K562 (cell line): Measurements from ENCODE around the gene DDX20. TPM values are rescaled to one million over a fixed set of nuclear protein-coding genes. Genes with fewer than 3 reads are reported as not detected.

Source experiments
- CC2D1A ChIP-seq: fragments of 450-650 bp; IDR thresholded peaks from 2 replicates; pipeline ENCODE4 v1.6.1; 2017; ENCODE audit warnings: mild to moderate bottlenecking
- ELF4 ChIP-seq: fragments of 450-650 bp; formaldehyde crosslinking; IDR thresholded peaks from 2 replicates; pipeline ENCODE4 v1.4.0; 2022; ENCODE audit warnings: missing genetic modification characterization
- KAT7 ChIP-seq: sonication (generic); formaldehyde crosslinking; IDR thresholded peaks from 2 replicates; pipeline ENCODE4 v1.8.0; 2022; ENCODE audit warnings: missing genetic modification reagents, mild to moderate bottlenecking, borderline replicate concordance
- MAFF ChIP-seq: IDR thresholded peaks from 2 replicates; pipeline ENCODE4 v1.6.1; 2012; ENCODE audit warnings: low read length, improper control_type of control experiment
- MEF2D ChIP-seq: conservative IDR thresholded peaks from 2 replicates; pipeline ENCODE4 v1.6.1; 2016; ENCODE audit warnings: low read depth, missing genetic modification characterization, missing compliant biosample characterization
- NFIC ChIP-seq: fragments of 450-650 bp; IDR thresholded peaks from 2 replicates; pipeline ENCODE4 v1.6.1; 2017; ENCODE audit warnings: mild to moderate bottlenecking, inconsistent platforms
- NFRKB ChIP-seq: fragments of 450-650 bp; IDR thresholded peaks from 2 replicates; pipeline ENCODE4 v1.6.1; 2016; ENCODE audit warnings: low read depth
- RFX5 ChIP-seq: IDR thresholded peaks from 2 replicates; pipeline ENCODE4 v1.6.1; 2011; ENCODE audit warnings: low read depth, mild to moderate bottlenecking, improper control_type of control experiment, low read length
- RNF219 ChIP-seq: fragments of 250-450 bp; sonication (Bioruptor Pico); IDR thresholded peaks from 2 replicates; pipeline ENCODE4 v1.5.0; 2022; ENCODE audit warnings: mild to moderate bottlenecking
- SMAD1 ChIP-seq: fragments of 150-350 bp; IDR thresholded peaks from 2 replicates; pipeline ENCODE4 v1.6.1; 2014; ENCODE audit warnings: low read length, low read depth; ENCODE audit not compliant: partially characterized antibody
- TAF9B ChIP-seq: fragments of 450-650 bp; IDR thresholded peaks from 2 replicates; pipeline ENCODE4 v1.6.1; 2018; ENCODE audit warnings: mild to moderate bottlenecking; ENCODE audit not compliant: partially characterized antibody
- TBL1XR1 ChIP-seq, 2 experiments: IDR thresholded peaks; 2 replicates each; pipeline ENCODE4 v1.6.1; 2012; ENCODE audit warnings: improper control_type of control experiment in 2 of 2, low read length in 2 of 2, mild to moderate bottlenecking in 1 of 2
- TCFL5 ChIP-seq: fragments of 250-450 bp; sonication (Bioruptor Pico); conservative IDR thresholded peaks from 2 replicates; pipeline ENCODE4 v1.6.1; 2021; ENCODE audit warnings: mild to moderate bottlenecking, moderate library complexity, matching md5 sums
- ZNF232 ChIP-seq: sonication (generic); formaldehyde crosslinking; IDR thresholded peaks from 2 replicates; pipeline ENCODE4 v1.8.0; 2022; ENCODE audit warnings: mild to moderate bottlenecking, missing genetic modification reagents
- ZNF311 ChIP-seq: fragments of 250-450 bp; sonication (Bioruptor Pico); IDR thresholded peaks from 2 replicates; pipeline ENCODE4 v1.4.0; 2020; ENCODE audit warnings: mild to moderate bottlenecking, moderate library complexity
- ZNF551 ChIP-seq: fragments of 250-450 bp; sonication (Bioruptor Pico); IDR thresholded peaks from 2 replicates; pipeline ENCODE4 v1.5.0; 2021; ENCODE audit warnings: mild to moderate bottlenecking, moderate library complexity
- ZSCAN32 ChIP-seq: fragments of 450-650 bp; formaldehyde crosslinking; IDR thresholded peaks from 2 replicates; pipeline ENCODE4 v1.4.0; 2020; ENCODE audit warnings: mild to moderate bottlenecking, moderate library complexity
- polyA plus RNA-seq, 8 experiments: library from polyadenylated mRNA; depleted of rRNA in 4 of 8; stranded (reverse) in 5 of 8; unstranded in 3 of 8; fragments of >200 nt; fragmentation: Nextera tagmentation in 2 of 8; fragmentation: Illumina TruSeq in 1 of 8; extraction: Ambion mirVana in 2 of 8; extraction: Trizol in 1 of 8; gene quantifications; 2 replicates each; pipeline versions ENCODE4 v1.2.1 to v1.2.3, GENCODE V29; 2011 to 2014; ENCODE audit warnings: inconsistent platforms in 1 of 8, missing spikeins in 1 of 8
- total RNA-seq, 7 experiments: library from RNA; depleted of rRNA in 6 of 7; stranded (reverse); fragments of >200 nt in 6 of 7; fragmentation: Illumina TruSeq in 2 of 7; extraction: Trizol in 2 of 7; gene quantifications; 2 replicates each; pipeline versions ENCODE4 v1.2.1 to v1.2.3, GENCODE V29; 2011 to 2021; ENCODE audit warnings: low replicate concordance in 1 of 7
- TF ChIP-seq, protein P1 (sequence below): sonication (generic); formaldehyde crosslinking; IDR thresholded peaks from 2 replicates; pipeline ENCODE4 v1.8.1; 2023; ENCODE audit warnings: mild to moderate bottlenecking, missing genetic modification reagents, moderate library complexity
- TF ChIP-seq, protein P2 (sequence below): fragments of 250-450 bp; sonication (Bioruptor Pico); IDR thresholded peaks from 2 replicates; pipeline ENCODE4 v1.8.0; 2022; ENCODE audit warnings: moderate library complexity, mild to moderate bottlenecking, inconsistent platforms
- TF ChIP-seq, protein P3 (sequence below): sonication (generic); formaldehyde crosslinking; IDR thresholded peaks from 2 replicates; pipeline ENCODE4 v1.8.0; 2022; ENCODE audit warnings: missing genetic modification reagents, mild to moderate bottlenecking, moderate library complexity, borderline replicate concordance
- TF ChIP-seq, protein P4 (sequence below): fragments of 250-450 bp; sonication (Bioruptor Pico); IDR thresholded peaks from 2 replicates; pipeline ENCODE4 v1.4.0; 2020; ENCODE audit warnings: borderline replicate concordance

Gene DDX20
- total and polyA plus RNA-seq, 9 of the 15 experiments (the other 6 are each of a cell fraction or from before 2014, with no cell fraction given), result 8.3 to 33.4 (median 24.5) TPM

DNA sequence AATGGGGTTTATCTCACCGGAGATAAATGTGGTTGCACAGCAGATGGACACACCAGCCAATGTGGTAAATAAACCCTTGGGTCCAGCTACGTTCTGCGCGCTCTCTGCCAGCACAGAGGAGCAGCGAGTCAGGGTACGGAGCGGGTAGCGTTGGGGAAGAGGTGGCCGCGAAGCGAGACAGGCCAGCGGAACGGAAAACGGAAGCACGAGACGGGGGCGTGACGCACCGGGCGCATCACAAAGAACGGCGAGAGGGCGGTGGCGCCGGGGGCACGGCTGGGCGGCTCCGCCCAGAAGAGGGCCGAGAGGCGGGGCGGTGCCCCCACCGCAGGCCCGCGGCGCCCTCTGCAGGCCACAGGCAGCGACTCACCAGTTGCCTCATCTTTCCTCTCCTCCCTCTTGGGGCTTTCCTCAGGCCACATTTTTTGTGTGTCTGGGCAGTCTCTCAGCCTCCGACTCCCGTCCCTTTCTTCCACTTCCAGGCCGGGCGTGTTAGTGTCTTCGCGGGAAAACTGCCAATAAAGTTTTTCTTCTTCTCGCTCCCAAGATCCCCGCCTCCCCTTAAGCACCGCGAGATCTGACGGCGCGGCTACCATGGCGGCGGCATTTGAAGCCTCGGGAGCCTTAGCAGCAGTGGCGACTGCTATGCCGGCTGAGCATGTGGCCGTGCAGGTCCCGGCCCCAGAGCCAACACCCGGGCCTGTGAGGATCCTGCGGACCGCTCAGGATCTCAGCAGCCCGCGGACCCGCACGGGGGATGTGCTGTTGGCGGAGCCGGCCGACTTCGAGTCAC, at the start of gene DDX20 (continued):
- TF ChIP-seq, protein P1, sequence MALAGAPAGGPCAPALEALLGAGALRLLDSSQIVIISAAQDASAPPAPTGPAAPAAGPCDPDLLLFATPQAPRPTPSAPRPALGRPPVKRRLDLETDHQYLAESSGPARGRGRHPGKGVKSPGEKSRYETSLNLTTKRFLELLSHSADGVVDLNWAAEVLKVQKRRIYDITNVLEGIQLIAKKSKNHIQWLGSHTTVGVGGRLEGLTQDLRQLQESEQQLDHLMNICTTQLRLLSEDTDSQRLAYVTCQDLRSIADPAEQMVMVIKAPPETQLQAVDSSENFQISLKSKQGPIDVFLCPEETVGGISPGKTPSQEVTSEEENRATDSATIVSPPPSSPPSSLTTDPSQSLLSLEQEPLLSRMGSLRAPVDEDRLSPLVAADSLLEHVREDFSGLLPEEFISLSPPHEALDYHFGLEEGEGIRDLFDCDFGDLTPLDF (CRISPR knock-in tag), result peak; percentile 87
- TF ChIP-seq ELF4 (CRISPR knock-in tag) (no peak), KAT7 (CRISPR knock-in tag) (peak; percentile 99), ZSCAN32 (CRISPR knock-in tag) (0 out of 2 replicates have a peak, but pooled peaks have one; percentile 38), ZNF232 (CRISPR knock-in tag) (no peak), TCFL5 (no peak), ZNF311 (CRISPR knock-in tag) (no peak), NFRKB (peak; percentile 94), SMAD1 (peak; percentile 34), RFX5 (no peak; the same call in 1 of the 2 replicates), ZNF551 (CRISPR knock-in tag) (no peak), RNF219 (CRISPR knock-in tag) (no peak), NFIC (peak; percentile 59; the same call in 1 of the 2 replicates), MEF2D (tag) (peak; percentile 49), TBL1XR1 (IDR thresholded peaks at IDR 0.05; ENCODE audit: low read length in 2 of 2) (peak; percentile 57 to 60), MAFF (no peak), CC2D1A (peak; percentile 59; the same call in 1 of the 2 replicates), TAF9B (peak; percentile 93)
- TF ChIP-seq, protein P2, sequence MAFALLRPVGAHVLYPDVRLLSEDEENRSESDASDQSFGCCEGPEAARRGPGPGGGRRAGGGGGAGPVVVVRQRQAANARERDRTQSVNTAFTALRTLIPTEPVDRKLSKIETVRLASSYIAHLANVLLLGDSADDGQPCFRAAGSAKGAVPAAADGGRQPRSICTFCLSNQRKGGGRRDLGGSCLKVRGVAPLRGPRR, result no peak
- TF ChIP-seq, protein P3, sequence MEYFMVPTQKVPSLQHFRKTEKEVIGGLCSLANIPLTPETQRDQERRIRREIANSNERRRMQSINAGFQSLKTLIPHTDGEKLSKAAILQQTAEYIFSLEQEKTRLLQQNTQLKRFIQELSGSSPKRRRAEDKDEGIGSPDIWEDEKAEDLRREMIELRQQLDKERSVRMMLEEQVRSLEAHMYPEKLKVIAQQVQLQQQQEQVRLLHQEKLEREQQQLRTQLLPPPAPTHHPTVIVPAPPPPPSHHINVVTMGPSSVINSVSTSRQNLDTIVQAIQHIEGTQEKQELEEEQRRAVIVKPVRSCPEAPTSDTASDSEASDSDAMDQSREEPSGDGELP (CRISPR knock-in tag), result peak; percentile 80
- TF ChIP-seq, protein P4, sequence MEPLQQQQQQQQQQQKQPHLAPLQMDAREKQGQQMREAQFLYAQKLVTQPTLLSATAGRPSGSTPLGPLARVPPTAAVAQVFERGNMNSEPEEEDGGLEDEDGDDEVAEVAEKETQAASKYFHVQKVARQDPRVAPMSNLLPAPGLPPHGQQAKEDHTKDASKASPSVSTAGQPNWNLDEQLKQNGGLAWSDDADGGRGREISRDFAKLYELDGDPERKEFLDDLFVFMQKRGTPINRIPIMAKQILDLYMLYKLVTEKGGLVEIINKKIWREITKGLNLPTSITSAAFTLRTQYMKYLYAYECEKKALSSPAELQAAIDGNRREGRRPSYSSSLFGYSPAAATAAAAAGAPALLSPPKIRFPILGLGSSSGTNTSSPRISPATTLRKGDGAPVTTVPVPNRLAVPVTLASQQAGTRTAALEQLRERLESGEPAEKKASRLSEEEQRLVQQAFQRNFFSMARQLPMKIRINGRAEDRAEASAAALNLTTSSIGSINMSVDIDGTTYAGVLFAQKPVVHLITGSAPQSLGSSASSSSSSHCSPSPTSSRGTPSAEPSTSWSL (CRISPR knock-in tag), result no peak
